ENCODE data around the gene SAA4.
"Not testable (repeated sequence)": the region's sequence is repeated elsewhere in the genome, so short reads cannot be mapped to it uniquely, and the experiment has no call there.

SAA4 gene, protein sequence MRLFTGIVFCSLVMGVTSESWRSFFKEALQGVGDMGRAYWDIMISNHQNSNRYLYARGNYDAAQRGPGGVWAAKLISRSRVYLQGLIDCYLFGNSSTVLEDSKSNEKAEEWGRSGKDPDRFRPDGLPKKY

DNA sequence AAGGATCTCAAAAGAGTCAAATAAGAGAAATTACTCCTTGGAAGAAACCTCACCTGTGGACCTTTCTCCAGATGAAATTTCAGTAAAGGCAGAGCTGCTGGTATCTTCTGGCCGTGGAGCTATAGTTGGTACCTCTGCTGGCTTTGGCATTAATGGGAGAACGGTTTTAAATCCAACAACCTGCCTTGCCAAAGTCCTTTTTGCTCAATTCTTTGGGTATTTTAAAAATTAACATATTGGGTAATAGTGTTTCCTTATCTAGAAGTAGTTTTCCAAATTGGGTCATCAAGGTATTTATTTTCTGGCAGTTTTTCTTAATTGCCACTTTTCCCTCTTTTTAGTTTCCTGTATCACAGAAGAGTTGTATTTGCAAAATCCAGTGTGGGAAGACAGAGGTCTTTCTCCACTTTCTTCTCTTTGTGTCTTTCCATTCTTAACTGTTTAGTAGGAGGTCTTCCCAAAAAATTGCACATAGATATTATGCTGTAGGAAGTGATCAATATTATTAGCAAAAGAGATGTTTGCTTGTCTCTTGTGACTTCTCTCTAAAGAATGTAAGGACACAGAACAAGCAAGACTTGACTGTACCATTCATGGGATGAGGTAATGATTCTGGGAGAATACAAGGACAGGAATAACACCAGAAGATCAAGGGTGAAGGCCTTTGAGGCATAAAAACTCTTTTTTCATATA is at the start of gene SAA4:
Gene SAA4 (minus strand): TSS at position 139 of the 693 bp plus-strand sequence. CDS start 876 bp downstream, outside the sequence.
- DNase-seq: no peak

DNA sequence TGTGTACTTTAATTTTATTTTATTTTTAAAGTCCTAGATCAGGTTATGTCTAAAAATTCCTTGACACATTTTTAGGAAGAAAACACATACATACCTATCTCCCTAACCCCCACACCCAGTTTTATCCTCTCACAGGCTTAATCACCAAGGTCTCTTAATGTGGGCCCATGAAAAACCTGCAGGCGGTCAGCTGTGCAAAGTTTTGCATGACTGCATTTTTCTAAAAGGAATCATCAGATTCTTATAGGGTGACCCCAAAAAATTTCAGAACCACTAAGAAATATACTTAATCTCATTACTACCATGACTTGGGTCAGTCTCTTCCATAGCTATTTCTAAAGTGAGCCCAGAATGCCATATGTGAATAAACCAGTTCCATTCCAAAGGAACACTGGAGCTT is 49.2 kb upstream of the SAA4 start:
- DNase-seq: no peak

DNA sequence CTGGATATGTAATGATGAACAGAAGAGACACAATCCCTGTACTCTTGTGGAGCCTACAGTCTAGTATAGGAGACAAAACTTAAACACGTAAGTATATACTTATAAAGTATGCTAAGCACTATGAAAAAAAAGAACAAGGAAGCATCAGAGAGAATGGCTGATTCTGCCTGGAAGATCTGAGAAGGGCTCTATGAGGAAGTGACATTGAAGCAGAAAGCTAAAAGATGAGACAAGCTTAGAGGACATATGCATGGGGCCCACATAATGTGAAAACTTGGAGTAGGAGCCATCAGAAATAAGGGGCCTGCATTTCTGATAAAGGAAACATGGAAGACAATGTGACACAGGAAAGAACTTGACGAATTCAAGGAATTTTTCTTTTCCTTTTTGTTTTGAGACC is 46.0 kb upstream of the SAA4 start:
- no peak for DNase-seq

DNA sequence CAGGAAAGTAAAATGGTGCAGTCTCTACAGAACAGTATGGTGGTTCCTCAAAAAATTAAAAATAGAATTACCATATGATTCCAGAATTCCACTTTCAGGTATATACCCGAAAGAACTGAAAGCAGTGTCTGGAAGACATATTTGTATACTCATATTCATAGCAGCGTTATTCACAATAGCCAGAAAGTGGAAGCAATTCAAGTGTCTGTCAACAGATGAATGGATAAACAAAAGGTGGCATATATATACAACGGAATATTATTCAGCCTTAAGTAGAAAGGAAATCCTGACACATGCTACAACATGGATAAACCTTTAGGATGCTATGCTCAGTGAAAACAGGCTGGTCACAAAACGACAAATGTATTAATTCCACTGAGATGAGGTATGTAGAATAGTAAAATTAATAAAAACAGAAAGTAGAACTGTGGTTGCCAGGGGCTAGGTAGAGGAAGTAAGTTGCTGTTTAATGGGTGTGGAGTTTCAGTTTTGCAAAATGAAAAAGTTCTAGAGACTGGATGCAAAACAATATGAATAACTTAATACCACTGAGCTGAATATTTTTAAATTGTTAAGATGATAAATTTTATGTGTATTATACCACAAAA is 43.9 kb upstream of the SAA4 start:
- DNase-seq: no peak

DNA sequence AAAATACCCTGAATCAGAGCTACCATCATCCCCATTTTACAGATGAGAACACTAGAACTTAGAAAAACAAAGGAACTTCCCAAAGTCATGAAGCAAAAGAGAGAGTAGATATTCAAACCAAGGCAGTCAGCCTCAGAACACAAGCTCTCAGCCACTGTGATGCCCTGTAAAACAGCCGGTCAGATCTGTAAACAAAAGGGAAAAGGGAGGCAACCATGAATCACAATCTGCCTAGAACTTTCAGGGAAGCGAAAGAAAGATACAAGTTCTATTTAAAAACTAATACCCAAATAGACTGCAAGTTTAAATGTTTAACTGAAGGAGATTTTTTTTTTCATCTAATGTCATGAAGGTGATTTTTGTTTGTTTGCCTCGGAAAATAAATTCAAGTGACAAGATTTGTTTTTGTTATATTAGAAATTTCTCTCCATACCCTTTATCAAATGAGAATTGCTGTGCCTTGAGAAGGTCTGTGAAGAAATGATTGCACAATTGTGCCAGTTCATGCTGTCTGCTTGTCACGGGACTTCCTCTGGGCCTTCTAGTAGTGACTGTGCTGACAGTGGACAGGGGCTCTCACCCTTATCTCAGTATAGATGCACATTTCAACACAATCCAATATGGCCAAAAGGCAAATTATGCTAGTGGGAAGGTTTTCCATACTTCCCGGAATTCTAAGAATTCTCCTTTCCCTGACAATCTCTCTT is 41.1 kb upstream of the SAA4 start:
- DNase-seq: peak in 3 of 56 donors; percentile 3 to 32 (median 4)

DNA sequence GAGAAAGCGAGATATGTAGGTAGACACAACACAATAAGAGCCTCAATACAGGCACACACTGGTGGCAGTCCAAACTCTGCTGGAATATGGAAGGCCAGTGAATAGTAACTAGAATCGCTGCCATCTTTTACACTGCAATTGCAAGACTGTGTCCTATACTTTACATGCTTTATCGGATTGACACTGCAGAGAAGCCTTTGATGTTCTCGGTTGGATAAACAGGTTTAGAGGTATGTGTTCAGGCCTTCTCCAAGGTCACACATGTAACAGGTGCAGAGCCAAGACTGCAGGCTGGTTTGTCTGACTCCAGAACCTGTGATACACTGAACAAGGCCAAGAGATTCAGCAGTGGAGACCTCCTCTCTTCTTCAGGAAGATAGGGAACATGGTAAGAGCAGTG is 34.6 kb upstream of the SAA4 start:
- DNase-seq: no peak

DNA sequence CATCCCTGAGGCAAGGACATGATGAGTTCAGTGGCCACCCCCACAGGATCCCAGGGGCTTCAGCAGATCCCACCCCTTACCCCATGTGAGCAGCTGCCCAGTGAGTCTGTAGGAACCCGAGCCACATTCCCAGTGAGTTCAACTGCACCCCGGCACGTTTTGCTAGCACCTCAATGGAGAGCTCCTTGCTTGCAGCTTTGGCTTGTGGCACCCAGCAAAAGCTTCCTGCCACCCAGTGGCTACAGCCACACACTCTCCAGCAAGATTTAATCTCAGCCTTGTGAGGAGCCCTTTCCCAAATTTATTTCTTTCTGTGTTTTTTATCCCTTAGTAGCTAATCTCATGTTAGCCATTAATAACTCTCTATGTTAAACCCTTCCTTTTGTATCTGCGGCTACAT is 33.5 kb upstream of the SAA4 start:
- DNase-seq: no peak

DNA sequence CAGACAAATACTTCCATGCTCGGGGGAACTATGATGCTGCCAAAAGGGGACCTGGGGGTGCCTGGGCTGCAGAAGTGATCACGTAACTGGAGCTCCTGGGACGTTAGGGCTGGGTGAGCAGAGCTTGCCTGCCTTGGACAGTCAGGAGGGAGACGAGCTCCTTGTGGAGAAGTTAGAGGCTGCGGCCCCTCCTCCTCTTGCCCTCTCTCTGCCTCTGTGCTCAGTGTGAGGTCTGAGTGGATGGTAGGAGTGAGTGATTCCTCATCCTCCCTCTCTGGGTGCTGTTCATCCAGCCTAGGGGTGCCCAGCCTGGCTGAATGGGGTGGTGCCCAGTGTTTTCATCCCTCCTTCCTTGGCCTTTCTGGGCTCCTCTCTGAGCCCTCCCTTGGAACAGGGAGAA is 32.6 kb upstream of the SAA4 start:
- not testable (repeated sequence) for DNase-seq

DNA sequence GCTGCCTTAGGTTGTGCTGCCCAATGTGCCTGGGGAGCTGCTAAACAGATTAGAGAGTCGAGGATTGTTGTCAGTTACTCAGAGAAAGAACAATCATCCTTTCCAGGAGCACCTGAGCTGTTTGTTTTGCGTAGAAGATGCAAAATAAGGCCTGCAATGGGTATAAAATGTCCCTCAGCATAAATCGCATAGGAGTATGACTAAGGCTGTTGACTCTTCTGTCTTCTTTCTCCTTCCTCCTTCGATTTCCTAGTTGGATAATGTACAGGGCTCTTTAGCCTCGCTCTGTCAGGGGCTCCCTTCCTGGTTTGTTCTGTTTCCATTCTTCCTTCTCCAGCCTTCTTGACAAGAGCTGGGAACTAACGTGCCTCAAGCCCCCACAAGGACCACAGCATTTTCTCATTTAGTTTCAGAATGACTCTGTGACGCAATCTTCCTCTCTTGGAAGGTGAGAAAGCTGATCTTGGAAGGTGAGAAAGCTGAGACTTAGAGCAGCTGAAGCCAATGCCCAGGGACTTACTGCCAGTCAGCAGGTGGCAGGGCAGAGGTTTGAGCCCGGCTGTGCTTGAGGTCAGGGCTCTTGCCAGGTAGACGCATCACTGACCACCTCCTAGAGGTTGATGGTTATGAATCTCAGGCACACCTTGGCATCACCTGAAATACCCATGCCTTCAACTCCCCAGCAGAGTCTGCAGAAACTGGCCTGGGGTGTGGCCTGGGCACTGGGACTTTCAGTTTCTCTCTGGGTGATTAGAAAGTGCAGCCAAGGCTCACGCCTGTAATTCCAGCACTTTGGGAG is 30.9 kb upstream of the SAA4 start:
- not testable (repeated sequence) for DNase-seq

DNA sequence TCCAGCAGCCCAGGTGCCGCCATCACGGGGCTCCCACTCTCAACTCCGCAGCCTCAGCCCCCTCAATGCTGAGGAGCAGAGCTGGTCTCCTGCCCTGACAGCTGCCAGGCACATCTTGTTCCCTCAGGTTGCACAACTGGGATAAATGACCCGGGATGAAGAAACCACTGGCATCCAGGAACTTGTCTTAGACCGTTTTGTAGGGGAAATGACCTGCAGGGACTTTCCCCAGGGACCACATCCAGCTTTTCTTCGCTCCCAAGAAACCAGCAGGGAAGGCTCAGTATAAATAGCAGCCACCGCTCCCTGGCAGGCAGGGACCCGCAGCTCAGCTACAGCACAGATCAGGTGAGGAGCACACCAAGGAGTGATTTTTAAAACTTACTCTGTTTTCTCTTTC is 29.3 kb upstream of the SAA4 start, which contains the start of gene SAA1:
Gene SAA1 (plus strand): TSS at position 316 of the 400 bp plus-strand sequence. CDS start 624 bp downstream, outside the sequence.
- DNase-seq: no peak

DNA sequence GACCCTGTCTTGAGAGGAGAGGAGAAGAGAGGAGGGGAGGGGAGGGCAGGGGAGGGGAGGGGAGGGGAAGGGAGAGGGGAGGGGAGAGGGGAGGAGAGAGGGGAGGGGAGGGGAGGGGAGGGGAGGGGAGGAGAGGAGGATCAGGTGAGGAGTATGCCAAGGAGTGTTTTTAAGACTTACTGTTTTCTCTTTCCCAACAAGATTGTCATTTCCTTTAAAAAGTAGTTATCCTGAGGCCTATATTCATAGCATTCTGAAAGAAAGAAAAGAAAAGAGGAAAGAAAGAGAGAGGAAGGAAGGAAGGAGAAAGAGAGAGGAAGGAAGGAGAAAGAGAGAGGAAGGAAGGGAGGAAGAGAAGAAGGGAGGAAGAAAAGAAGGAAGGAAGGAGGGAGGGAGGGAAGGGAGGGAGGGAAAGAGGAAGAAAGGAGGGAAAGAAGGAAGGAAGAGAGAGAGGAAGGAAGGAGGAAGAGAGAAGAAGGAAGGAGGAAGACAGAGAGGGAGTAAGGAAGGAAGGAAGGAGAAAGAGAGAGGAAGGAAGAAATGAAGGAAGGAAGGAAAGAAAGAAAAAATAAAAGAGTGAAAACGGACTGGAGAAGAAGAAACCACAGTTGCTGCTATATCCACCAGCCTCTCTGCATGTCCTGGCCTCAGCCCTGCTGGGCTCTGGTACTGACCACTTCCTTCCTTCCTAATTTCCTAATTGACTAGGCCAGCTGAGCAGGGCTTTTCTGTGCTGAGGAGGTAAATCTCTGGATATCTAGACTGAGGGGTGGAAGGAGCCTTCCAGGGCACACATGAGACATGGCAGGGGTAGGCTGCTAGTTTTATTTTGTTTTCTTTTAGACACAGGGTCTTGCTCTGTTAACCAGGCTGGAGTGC is 28.3 kb upstream of the SAA4 start:
- DNase-seq: no peak

DNA sequence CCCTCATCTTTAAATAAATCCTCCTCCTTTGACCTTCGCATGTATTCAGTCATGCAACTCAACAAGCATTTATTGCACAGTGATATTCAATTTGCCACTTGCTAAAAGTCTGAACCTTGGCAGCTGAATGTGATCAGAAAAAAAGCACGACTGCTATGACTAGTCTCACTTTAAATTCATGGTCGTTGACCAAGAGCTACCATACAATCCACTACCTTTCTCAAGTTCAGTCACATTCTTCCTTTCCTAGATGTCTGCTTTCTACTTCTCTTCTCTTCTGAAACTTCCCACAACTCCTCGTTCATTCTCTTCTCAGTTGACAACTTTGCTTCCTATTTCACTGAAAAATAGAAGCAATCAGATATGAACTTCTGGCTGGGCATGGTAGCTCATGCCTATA is 27.4 kb upstream of the SAA4 start:
- no peak for DNase-seq

DNA sequence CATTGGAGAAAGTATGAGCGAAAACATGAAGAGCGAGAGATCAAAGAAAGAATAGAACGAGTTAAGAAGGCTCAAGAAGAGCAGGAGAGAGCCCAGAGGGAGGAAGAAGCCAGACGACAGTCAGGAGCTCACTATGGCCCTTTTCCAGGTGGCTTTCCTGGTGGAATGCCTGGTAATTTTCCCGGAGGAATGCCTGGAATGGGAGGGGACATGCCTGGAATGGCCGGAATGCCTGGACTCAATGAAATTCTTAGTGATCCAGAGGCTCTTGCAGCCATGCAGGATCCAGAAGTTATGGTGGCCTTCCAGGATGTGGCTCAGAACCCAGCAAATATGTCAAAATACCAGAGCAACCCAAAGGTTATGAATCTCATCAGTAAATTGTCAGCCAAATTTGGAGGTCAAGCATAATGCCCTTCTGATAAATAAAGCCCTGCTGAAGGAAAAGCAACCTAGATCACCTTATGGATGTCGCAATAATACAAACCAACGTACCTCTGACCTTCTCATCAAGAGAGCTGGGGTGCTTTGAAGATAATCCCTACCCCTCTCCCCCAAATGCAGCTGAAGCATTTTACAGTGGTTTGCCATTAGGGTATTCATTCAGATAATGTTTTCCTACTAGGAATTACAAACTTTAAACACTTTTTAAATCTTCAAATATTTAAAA is 26.2 kb upstream of the SAA4 start:
- DNase-seq: not testable (repeated sequence)

DNA sequence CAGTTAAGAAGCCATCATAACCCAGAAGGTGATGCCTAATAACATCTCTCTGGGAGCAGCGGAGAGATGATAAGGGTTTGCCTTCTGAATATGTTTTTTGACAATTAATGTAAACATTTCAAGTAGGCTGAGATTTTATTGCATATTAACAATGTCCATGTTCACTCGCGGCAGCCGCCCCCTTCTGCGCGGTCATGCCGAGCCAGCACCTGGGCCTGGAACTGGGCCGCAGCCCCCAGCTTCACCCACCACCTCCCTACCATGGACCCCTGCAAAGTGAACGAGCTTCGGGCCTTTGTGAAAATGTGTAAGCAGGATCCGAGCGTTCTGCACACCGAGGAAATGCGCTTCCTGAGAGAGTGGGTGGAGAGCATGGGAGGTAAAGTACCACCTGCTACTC is 25.1 kb upstream of the SAA4 start:
- DNase-seq: no peak

DNA sequence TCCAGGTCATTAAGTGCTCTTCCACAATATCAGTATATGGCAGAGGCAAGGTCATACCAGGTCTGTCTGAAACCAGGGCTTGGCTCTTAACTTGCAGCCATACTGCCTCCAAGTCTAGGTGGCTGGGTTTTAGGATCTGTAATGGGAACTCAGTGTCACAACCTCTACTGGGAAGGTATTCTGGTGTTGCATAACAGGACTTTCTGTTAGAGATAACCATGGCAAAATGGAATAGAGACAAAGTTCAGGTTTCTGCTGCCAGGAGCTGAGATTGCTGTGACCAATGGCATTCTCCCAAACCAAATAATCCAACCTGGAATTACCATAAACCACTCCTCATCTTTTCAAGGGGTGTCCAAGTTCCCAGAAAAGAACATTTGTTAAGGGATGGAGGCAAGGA is 22.7 kb upstream of the SAA4 start:
- no peak for DNase-seq

DNA sequence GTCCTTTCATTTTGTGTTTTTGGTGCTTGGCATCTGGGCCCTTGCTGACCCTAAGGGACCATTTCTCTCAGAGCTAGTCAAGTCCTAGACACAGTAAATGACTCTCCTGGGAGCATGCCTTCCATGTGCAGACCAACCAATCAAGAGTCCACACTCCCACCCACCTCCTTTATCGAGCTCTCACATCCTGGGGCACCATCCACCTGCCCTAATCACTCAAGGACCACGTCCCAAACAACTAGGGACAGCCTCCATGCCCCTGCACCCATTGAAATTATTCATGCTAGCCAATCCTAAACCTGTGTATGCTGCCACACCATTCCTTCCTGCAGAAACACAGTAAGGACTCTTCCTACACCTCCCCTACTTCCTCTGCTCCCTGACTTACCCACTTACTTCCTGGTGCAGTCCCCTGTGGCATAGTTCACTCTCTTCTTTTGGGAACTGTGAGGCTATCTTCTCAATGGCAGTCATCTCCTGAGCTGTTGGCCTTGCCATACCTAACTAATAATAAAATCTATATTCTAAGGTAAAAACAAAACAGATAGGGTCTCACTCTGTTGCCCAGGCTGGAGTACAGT is 18.3 kb upstream of the SAA4 start:
- no peak for DNase-seq

DNA sequence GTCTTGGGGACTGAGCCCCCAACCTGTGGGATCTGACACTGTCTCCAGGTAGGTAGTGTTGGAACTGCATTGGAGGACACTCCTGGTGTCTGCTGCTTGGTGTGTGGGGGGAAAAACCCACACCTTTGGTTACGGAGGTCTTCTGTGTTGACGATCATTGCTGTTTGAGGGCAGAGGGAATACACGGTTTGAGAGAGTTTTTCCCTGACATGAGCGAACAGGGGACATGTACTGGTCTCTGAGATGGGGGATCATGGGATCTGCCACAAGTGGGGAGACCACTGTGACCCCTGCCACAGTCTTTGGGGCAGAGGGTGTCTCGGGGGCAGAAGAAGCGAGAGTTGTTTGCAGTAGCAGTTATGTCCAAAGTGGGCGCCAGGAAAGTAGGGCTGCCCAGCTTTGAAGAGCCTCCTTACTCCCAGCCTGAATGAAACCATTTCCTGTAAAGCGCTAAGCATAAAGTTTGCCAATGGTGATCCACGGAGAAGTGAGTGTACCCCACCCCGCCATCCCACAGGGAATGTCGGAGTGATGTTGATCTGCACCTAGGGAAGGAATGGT is 17.3 kb upstream of the SAA4 start:
- no peak for DNase-seq

DNA sequence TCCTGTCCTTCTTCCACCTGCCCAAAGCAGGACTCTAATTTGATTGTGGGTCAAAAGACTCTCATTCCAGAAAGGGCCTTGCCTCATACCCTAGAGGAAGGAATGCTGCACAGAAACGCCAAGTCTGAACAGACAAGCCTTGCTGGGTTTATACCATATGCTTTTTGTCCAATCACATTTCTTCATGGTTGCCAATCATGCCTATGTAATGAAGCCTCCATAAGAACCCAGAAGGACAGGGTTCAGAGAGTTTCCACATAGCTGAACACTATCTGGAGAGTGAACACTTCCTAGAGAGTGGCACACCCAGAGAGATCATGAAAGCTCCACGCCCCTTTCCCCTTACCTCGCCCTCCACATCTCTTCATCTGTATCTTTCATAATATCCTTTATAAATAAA is 16.6 kb upstream of the SAA4 start:
- no peak for DNase-seq

DNA sequence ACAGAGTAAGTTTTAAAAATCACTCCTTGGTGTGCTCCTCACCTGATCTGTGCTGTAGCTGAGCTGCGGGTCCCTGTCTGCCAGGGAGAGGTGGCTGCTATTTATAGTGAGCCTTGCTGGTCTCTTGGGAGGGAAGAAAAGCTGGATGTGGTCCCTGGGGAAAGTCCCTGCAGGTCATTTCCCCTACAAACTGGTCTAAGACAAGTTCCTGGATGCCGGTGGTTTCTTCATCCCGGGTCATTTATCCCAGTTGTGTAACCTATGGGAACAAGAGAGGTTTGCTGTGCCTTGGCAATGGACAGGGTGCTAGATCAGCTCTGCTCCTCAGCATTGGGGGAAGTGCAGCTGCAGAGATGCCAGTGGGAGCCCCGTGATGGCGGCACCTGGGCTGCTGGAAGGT is 12.0 kb upstream of the SAA4 start, which contains the start of gene SAA2:
Gene SAA2 (minus strand): TSS at position 108 of the 400 bp plus-strand sequence. CDS start 657 bp downstream, outside the sequence.
- no peak for DNase-seq
